Ishikawa (cell line): ENCODE measurements around the gene RGS16.

Experiments used
- EGR1 ChIP-seq: IDR thresholded peaks from 2 replicates; pipeline ENCODE4 v1.6.1; 2012
- FOXM1 ChIP-seq: IDR thresholded peaks from 2 replicates; pipeline ENCODE4 v1.6.1; 2012; ENCODE audit warnings: low read depth, borderline replicate concordance
- TAF1 ChIP-seq: IDR thresholded peaks from 2 replicates; pipeline ENCODE4 v1.6.1; 2012; ENCODE audit warnings: low read depth, mild to moderate bottlenecking
- TCF12 ChIP-seq: IDR thresholded peaks from 2 replicates; pipeline ENCODE4 v1.6.1; 2012; ENCODE audit warnings: low read depth
- TEAD4 ChIP-seq: IDR thresholded peaks from 2 replicates; pipeline ENCODE4 v1.6.1; 2012
- YY1 ChIP-seq: IDR thresholded peaks from 2 replicates; pipeline ENCODE4 v1.6.1; 2012; ENCODE audit warnings: low read depth

- TF ChIP-seq TAF1 (no peak), YY1 (no peak), EGR1 (no peak), FOXM1 (no peak), TEAD4 (no peak), TCF12 (no peak)
Observed at GRCh38 chr1:182650678-182651338, 46.6 kb upstream of the RGS16 start.
